Endothelial cell of umbilical vein (primary cell): ENCODE data around the gene SLC37A1.

Experiments used
- EZH2 ChIP-seq: IDR thresholded peaks from 2 replicates; pipeline ENCODE4 v1.6.1; 2012; ENCODE audit warnings: borderline replicate concordance, low read depth, mild to moderate bottlenecking, moderate library complexity, low read length, inconsistent platforms; ENCODE audit not compliant: severe bottlenecking
- FOS ChIP-seq: IDR thresholded peaks from 2 replicates; pipeline ENCODE4 v1.6.1; 2011; ENCODE audit warnings: mild to moderate bottlenecking, low read length, moderate library complexity, borderline replicate concordance; ENCODE audit not compliant: insufficient read depth
- GATA2 ChIP-seq: IDR thresholded peaks from 2 replicates; pipeline ENCODE4 v1.7.0; 2011; ENCODE audit warnings: low read depth, mild to moderate bottlenecking, moderate library complexity, mixed read lengths, low read length; ENCODE audit not compliant: insufficient read length, insufficient read depth
- JUN ChIP-seq: IDR thresholded peaks from 2 replicates; pipeline ENCODE4 v1.6.1; 2011; ENCODE audit warnings: borderline replicate concordance, low read depth; ENCODE audit not compliant: insufficient read length, insufficient read depth
- MYC ChIP-seq: IDR thresholded peaks from one replicate; pipeline ENCODE4 v1.6.1; 2011; ENCODE audit warnings: mild to moderate bottlenecking, low read depth, low read length
- POLR2A ChIP-seq: IDR thresholded peaks from 2 replicates; pipeline ENCODE4 v1.6.1; 2012; ENCODE audit warnings: low read depth, mild to moderate bottlenecking, control low read depth, low read length
- POLR2AphosphoS5 ChIP-seq: IDR thresholded peaks from 2 replicates; pipeline ENCODE4 v1.6.1; 2012; ENCODE audit warnings: low read depth, mild to moderate bottlenecking, control low read depth, low read length, moderate library complexity; ENCODE audit not compliant: insufficient read depth
- TF ChIP-seq, protein P1 (sequence below), 2 donors: IDR thresholded peaks; 1 replicate in 1 of 2; 2 replicates in 1 of 2; pipeline ENCODE4 v1.5.1; 2011; ENCODE audit warnings: low read length in 2 of 2, mild to moderate bottlenecking in 2 of 2, moderate library complexity in 2 of 2, control low read depth in 1 of 2, inconsistent platforms in 1 of 2, low read depth in 1 of 2; ENCODE audit not compliant: insufficient read depth in 1 of 2; ENCODE audit errors: extremely low read depth in 1 of 2
- TF ChIP-seq, protein P2 (sequence below): IDR thresholded peaks from 2 replicates; pipeline ENCODE4 v1.6.1; 2011; ENCODE audit not compliant: insufficient read depth, insufficient read length

DNA sequence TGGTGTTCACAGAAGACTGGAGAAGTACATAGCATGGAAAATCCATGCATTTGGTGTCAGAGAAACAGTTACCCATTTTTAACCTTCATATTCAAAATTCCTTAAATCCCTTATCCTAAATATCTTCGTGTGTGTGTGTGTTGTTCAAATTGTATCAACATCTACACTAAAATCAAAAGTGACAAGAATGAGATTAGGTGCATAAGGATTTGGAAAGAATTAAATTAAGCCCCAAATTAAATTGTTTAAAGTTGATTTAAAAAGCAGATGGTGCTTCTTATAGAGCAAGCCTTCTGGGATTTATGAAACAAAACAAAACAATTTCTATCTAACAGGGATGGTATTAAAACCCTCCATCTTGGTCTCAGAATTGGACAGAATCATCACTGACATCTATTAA lies 22.3 kb upstream of the SLC37A1 start:
- TF ChIP-seq POLR2A = no peak
- TF ChIP-seq, protein P1, sequence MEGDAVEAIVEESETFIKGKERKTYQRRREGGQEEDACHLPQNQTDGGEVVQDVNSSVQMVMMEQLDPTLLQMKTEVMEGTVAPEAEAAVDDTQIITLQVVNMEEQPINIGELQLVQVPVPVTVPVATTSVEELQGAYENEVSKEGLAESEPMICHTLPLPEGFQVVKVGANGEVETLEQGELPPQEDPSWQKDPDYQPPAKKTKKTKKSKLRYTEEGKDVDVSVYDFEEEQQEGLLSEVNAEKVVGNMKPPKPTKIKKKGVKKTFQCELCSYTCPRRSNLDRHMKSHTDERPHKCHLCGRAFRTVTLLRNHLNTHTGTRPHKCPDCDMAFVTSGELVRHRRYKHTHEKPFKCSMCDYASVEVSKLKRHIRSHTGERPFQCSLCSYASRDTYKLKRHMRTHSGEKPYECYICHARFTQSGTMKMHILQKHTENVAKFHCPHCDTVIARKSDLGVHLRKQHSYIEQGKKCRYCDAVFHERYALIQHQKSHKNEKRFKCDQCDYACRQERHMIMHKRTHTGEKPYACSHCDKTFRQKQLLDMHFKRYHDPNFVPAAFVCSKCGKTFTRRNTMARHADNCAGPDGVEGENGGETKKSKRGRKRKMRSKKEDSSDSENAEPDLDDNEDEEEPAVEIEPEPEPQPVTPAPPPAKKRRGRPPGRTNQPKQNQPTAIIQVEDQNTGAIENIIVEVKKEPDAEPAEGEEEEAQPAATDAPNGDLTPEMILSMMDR (IDR thresholded peaks at IDR 0.05; ENCODE audit: extremely low read depth in 1 of 2, insufficient read depth in 1 of 2, low read depth in 1 of 2, low read length in 2 of 2) = no peak
- TF ChIP-seq JUN = no peak
- TF ChIP-seq, protein P2, sequence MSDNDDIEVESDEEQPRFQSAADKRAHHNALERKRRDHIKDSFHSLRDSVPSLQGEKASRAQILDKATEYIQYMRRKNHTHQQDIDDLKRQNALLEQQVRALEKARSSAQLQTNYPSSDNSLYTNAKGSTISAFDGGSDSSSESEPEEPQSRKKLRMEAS = no peak
- TF ChIP-seq EZH2 = no peak
- no peak for TF ChIP-seq MYC
- no peak for TF ChIP-seq POLR2AphosphoS5
- TF ChIP-seq FOS = no peak
- no peak for TF ChIP-seq GATA2
